ENCODE data around the gene DRGX. TPM values are rescaled to one million over a fixed set of nuclear protein-coding genes. Genes with fewer than 3 reads are reported as not detected.

The DRGX gene
- total and polyA plus RNA-seq, 2 of the 4 experiments (the other 2 are of a cell fraction) = not detected

- H4K8ac ChIP-seq (ENCODE audit: low read depth in 2 of 2, low read length in 2 of 2) = no peak overlapping the region
- H3K56ac ChIP-seq (ENCODE audit: extremely low read depth, insufficient read depth, low read length) = no peak overlapping the region
- no peak overlapping the region for H2BK120ac ChIP-seq (ENCODE audit: low read depth, low read length)
- H2BK5ac ChIP-seq (ENCODE audit: low read depth, low read length, poor library complexity, severe bottlenecking) = no peak overlapping the region
- H3K18ac ChIP-seq (ENCODE audit: low read depth, low read length) = no peak overlapping the region
- BruUV-seq (replicated peaks) = no TSS peak
- no peak overlapping the region for H4K91ac ChIP-seq (ENCODE audit: insufficient read depth, low read depth, low read length)
- H3K36me3 ChIP-seq (ENCODE audit: control insufficient read depth, insufficient read depth, low read length) = no peaks in the 10 kb centered on the region
- no peak overlapping the region for H3K27ac ChIP-seq (ENCODE audit: insufficient read depth, low read length)
- CTCF ChIA-PET = no interaction called here
- H2AK9ac ChIP-seq (replicated peaks; ENCODE audit: low read depth, low read length, poor library complexity) = no peak overlapping the region
- no peak overlapping the region for H2BK15ac ChIP-seq (ENCODE audit: low read depth, low read length)
- no peak overlapping the region for H3K23ac ChIP-seq (ENCODE audit: low read depth, low read length)
- no peaks in the 10 kb centered on the region for H3K79me1 ChIP-seq (ENCODE audit: low read depth in 1 of 2, low read length in 2 of 2)
- no peak overlapping the region for H2AK5ac ChIP-seq (ENCODE audit: low read depth, low read length)
- DNase-seq (no peak), ATAC-seq (ENCODE audit: low read depth) (no peak)
- H2BK20ac ChIP-seq (ENCODE audit: low read depth, low read length) = no peak overlapping the region
- no peak for TF ChIP-seq MAFK (IDR thresholded peaks at IDR 0.05; ENCODE audit: low read depth, low read length)
- TF ChIP-seq RAD21 (IDR thresholded peaks at IDR 0.05; ENCODE audit: low read length) = no peak
- no peak for TF ChIP-seq RFX5 (IDR thresholded peaks at IDR 0.05; ENCODE audit: low read depth, low read length)
- TF ChIP-seq BHLHE40 (IDR thresholded peaks at IDR 0.05; ENCODE audit: low read depth, low read length) = no peak
- TF ChIP-seq SMC3 (IDR thresholded peaks at IDR 0.05; ENCODE audit: low read depth, low read length) = no peak
- no peak for TF ChIP-seq RCOR1 (IDR thresholded peaks at IDR 0.05; ENCODE audit: insufficient replicate concordance, low read length)
- no peak for TF ChIP-seq CEBPB (IDR thresholded peaks at IDR 0.05; ENCODE audit: low read depth, low read length)
- no peak for TF ChIP-seq FOS (IDR thresholded peaks at IDR 0.05; ENCODE audit: low read depth, low read length)
- TF ChIP-seq NFE2L2 (IDR thresholded peaks at IDR 0.05; ENCODE audit: low read depth, low read length) = no peak
- no peak for TF ChIP-seq MXI1 (IDR thresholded peaks at IDR 0.05; ENCODE audit: borderline replicate concordance, low read depth, low read length)
- TF ChIP-seq CHD1 (IDR thresholded peaks at IDR 0.05; ENCODE audit: low read depth, low read length) = no peak
- no peak for TF ChIP-seq ELK1 (IDR thresholded peaks at IDR 0.05; ENCODE audit: borderline replicate concordance, low read depth, low read length)
- in situ Hi-C loops (cut with MboI; ENCODE audit: low sequenced_read_pairs) = no loop called here
- intact Hi-C loops (cut with micrococcal nuclease) = no loop called here
- no peak overlapping the region for H4K5ac ChIP-seq (ENCODE audit: low read depth, low read length)
- peaks cover 7% of the 10 kb centered on the region; the same call in 1 of the 2 replicates for H3K9me3 ChIP-seq (ENCODE audit: control insufficient read depth, insufficient read depth, low read length)
- H3K9me1 ChIP-seq (ENCODE audit: insufficient read depth, low read length) = no peaks in the 10 kb centered on the region
- no peak overlapping the region for H2AFZ ChIP-seq (replicated peaks; ENCODE audit: low read length, poor library complexity)
- no peaks in the 10 kb centered on the region for H4K20me1 ChIP-seq (ENCODE audit: insufficient read depth, low read length)
- no peak overlapping the region for H3K9ac ChIP-seq (ENCODE audit: low read depth, low read length)
- H3K4me3 ChIP-seq (ENCODE audit: insufficient read depth, low read depth, low read length) = no peak overlapping the region
- dilution Hi-C loops (cut with HindIII; ENCODE audit: low sequenced_read_pairs, unreplicated experiment) = no loop called here
- H3K14ac ChIP-seq (replicated peaks; ENCODE audit: low read depth, low read length) = no peak overlapping the region
- H3K4ac ChIP-seq (ENCODE audit: low read depth, low read length) = no peak overlapping the region
- no peak overlapping the region for H3K4me2 ChIP-seq (ENCODE audit: low read depth, low read length)
- no peaks in the 10 kb centered on the region for H3K4me1 ChIP-seq (ENCODE audit: control insufficient read depth, insufficient read depth, low read length)
- POLR2A ChIA-PET (ENCODE audit: unreplicated experiment) = no interaction called here
- no CpG with 5 or more reads among the region's 5 CpGs for WGBS, 2 experiments (ENCODE audit: extremely low coverage in 2 of 2, insufficient read length in 1 of 2)
- no peaks in the 10 kb centered on the region; the same call in 1 of the 2 replicates for H3K27me3 ChIP-seq (ENCODE audit: control insufficient read depth, insufficient read depth, low read length)
Observed at GRCh38 chr10:49429458-49429857, 33.6 kb upstream of the DRGX start.

Data from IMR-90 (cell line).